ENCODE results near the gene CTNS. TPM values are rescaled to one million over a fixed set of nuclear protein-coding genes. Genes with fewer than 3 reads are reported as not detected.
A peak's percentile ranks its signal among the peaks of the same experiment; 100 is the strongest.

CTNS gene
- polyA plus RNA-seq, 4 donors = 5.4 to 19.7 (median 7.0) TPM

DNA sequence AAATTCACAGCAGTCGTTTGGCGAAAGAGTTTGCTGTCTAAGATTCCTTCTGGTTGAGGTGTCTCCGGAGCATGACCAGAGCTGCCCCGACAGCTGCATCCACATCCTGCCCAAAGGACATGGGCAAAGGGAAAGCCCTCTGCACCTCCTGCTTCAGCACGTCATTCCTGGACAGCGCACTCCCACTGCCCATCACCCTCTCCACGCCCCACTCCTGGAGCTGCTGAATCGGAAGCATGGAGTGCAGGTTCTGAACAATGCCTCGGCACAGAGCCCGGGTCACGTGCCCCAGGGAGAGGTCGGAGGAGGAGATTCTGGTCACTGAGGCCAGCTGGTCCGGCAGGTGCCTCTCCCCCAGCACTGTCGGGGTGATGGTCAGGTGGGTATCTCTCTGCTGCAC is 26.0 kb upstream of the CTNS start:
- no peak overlapping the region for H3K27ac ChIP-seq (ENCODE audit: low read depth in 1 of 3, low read length in 2 of 3)
- FAIRE-seq = no peak
- H3K36me3 ChIP-seq (ENCODE audit: control insufficient read depth in 3 of 3, insufficient read depth in 2 of 3, low read depth in 1 of 3, low read length in 3 of 3) = peaks cover 10 to 86% (median 24%) of the 10 kb centered on the region in 3 donors
- H3K4me3 ChIP-seq (ENCODE audit: low read depth in 1 of 3, low read length in 3 of 3) = no peak overlapping the region
- 91 to 94% (median 91%) methylated on average over 14 of the region's 14 CpGs for WGBS, 3 donors
- no peaks in the 10 kb centered on the region for H3K27me3 ChIP-seq (ENCODE audit: control insufficient read depth in 3 of 3, insufficient read depth in 3 of 3, low read length in 3 of 3)
- no peaks in the 10 kb centered on the region for H3K9me3 ChIP-seq (ENCODE audit: control insufficient read depth in 2 of 2, insufficient read depth in 1 of 2, low read depth in 1 of 2, low read length in 1 of 2)
- DNase-seq = no peak
- no peaks in the 10 kb centered on the region for H3K4me1 ChIP-seq (ENCODE audit: control insufficient read depth in 3 of 3, insufficient read depth in 2 of 3, low read depth in 1 of 3, low read length in 2 of 3)

DNA sequence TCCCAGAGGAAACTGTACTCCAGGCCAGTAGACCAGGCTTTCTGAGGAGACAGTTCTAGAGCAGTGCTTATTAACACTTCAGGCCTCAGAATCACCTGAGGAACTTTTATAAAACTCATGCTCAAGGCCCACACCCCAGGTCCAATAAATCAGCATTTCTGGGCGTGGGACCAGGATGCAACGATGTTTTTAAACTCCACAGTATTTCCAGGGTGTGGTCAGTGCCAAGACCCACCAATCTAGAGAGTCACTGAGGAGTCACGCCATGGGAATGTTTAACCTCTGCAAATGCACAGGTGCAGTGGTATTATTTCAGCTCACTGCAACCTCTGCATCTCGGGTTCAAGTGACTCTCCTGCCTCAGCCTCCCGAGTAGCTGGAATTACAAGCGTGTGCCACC is 23.4 kb upstream of the CTNS start:
- no peak for FAIRE-seq
- H3K27ac ChIP-seq (ENCODE audit: low read depth in 1 of 3, low read length in 2 of 3) = no peak overlapping the region
- DNase-seq = peak in 1 of 2 donors; percentile 52
- peaks cover 14 to 81% (median 34%) of the 10 kb centered on the region in 3 donors for H3K36me3 ChIP-seq (ENCODE audit: control insufficient read depth in 3 of 3, insufficient read depth in 2 of 3, low read depth in 1 of 3, low read length in 3 of 3)
- no peaks in the 10 kb centered on the region for H3K27me3 ChIP-seq (ENCODE audit: control insufficient read depth in 3 of 3, insufficient read depth in 3 of 3, low read length in 3 of 3)
- no peaks in the 10 kb centered on the region for H3K4me1 ChIP-seq (ENCODE audit: control insufficient read depth in 3 of 3, insufficient read depth in 2 of 3, low read depth in 1 of 3, low read length in 2 of 3)
- H3K4me3 ChIP-seq (ENCODE audit: low read depth in 1 of 3, low read length in 3 of 3) = no peak overlapping the region
- WGBS, 3 donors = 73 to 84% (median 78%) methylated on average over 6 of the region's 6 CpGs
- H3K9me3 ChIP-seq (ENCODE audit: control insufficient read depth in 2 of 2, insufficient read depth in 1 of 2, low read depth in 1 of 2, low read length in 1 of 2) = peaks cover 0 to 4% of the 10 kb centered on the region in 2 donors

DNA sequence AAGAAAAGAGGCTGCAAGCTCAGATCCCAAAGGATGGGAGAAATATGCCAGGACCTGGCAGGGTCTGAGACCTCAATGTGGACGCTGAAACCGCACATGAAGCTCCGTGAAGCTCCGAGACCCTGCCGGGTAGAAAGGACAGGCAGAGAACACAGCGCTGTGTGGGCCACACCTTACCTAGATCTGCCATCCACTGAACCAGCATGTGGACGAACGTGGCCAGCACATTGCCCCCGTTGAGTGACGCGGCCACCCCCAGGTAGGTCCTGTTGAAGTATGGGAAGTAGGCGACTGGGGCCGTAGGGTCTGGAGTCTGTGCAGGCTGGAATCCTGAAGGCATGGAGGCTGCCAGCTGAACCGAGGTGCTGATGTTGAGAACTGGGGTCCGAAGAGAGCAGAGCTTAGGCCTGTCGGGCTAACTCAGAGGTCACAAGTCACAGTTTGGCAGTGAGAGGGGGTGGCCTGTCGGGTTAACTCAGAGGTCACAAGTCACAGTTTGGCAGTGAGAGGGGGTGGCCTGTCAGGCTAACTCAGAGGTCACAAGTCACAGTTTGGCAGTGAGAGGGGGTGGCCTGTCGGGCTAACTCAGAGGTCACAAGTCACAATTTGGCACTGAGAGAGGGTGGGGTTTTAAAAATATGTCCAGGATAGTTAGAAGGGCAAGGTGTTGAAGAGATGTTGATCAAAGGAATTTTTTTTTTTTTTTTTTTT is 21.2 kb upstream of the CTNS start:
- peaks cover 16 to 76% (median 34%) of the 10 kb centered on the region in 3 donors for H3K36me3 ChIP-seq (ENCODE audit: control insufficient read depth in 3 of 3, insufficient read depth in 2 of 3, low read depth in 1 of 3, low read length in 3 of 3)

DNA sequence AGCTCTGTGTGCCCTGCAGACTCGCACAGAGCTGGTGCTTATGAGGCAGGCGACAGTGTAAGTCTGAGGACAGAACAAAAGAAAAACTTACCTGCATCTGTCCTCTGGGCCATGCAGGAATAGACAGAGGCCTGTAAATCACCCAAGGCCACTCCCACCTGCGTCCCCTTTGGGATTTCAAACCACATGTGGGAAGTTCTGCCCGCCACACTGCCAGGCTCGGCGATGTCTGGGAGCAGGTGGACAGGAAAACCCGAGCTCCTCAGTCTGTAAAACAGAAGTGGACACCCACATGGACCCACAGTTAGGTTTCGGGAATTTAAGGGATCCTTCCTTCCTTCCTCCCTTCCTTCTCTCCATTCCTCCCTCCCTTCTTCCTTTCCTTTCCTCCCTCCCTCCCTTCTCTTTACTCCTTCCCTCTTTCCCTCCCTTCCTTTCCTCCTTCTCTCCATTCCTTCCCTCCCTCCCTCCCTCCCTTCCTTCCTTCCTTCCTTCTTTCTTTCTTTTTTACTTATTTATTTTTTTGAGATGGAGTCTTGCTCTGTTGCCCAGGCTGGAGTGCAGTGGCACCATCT is 15.3 kb upstream of the CTNS start:
- no peaks in the 10 kb centered on the region for H3K4me1 ChIP-seq (ENCODE audit: control insufficient read depth in 3 of 3, insufficient read depth in 2 of 3, low read depth in 1 of 3, low read length in 2 of 3)
- no peaks in the 10 kb centered on the region for H3K27me3 ChIP-seq (ENCODE audit: control insufficient read depth in 3 of 3, insufficient read depth in 3 of 3, low read length in 3 of 3)
- H3K27ac ChIP-seq (ENCODE audit: low read depth in 1 of 3, low read length in 2 of 3) = no peak overlapping the region
- H3K36me3 ChIP-seq (ENCODE audit: control insufficient read depth in 3 of 3, insufficient read depth in 2 of 3, low read depth in 1 of 3, low read length in 3 of 3) = peaks cover 21 to 69% (median 37%) of the 10 kb centered on the region in 3 donors
- FAIRE-seq (no peak), DNase-seq (no peak)
- whole genome bisulfite sequencing, 3 donors = 94 to 98% (median 96%) methylated on average over 8 of the region's 8 CpGs
- no peak overlapping the region for H3K4me3 ChIP-seq (ENCODE audit: low read depth in 1 of 3, low read length in 3 of 3)
- peaks cover 0 to 12% of the 10 kb centered on the region in 2 donors for H3K9me3 ChIP-seq (ENCODE audit: control insufficient read depth in 2 of 2, insufficient read depth in 1 of 2, low read depth in 1 of 2, low read length in 1 of 2)

More for the DNA sequence above, 21.2 kb upstream of the CTNS start:
- FAIRE-seq (no peak), DNase-seq (no peak)
- Histone ChIP-seq H3K27ac (ENCODE audit: low read depth in 1 of 3, low read length in 2 of 3) (no peak overlapping the region), H3K9me3 (ENCODE audit: control insufficient read depth in 2 of 2, insufficient read depth in 1 of 2, low read depth in 1 of 2, low read length in 1 of 2) (peaks cover 0 to 12% of the 10 kb centered on the region in 2 donors), H3K27me3 (ENCODE audit: control insufficient read depth in 3 of 3, insufficient read depth in 3 of 3, low read length in 3 of 3) (no peaks in the 10 kb centered on the region), H3K4me3 (ENCODE audit: low read depth in 1 of 3, low read length in 3 of 3) (no peak overlapping the region), H3K4me1 (ENCODE audit: control insufficient read depth in 3 of 3, insufficient read depth in 2 of 3, low read depth in 1 of 3, low read length in 2 of 3) (no peaks in the 10 kb centered on the region)
- 96 to 98% (median 97%) methylated on average over 18 of the region's 18 CpGs for WGBS, 3 donors

DNA sequence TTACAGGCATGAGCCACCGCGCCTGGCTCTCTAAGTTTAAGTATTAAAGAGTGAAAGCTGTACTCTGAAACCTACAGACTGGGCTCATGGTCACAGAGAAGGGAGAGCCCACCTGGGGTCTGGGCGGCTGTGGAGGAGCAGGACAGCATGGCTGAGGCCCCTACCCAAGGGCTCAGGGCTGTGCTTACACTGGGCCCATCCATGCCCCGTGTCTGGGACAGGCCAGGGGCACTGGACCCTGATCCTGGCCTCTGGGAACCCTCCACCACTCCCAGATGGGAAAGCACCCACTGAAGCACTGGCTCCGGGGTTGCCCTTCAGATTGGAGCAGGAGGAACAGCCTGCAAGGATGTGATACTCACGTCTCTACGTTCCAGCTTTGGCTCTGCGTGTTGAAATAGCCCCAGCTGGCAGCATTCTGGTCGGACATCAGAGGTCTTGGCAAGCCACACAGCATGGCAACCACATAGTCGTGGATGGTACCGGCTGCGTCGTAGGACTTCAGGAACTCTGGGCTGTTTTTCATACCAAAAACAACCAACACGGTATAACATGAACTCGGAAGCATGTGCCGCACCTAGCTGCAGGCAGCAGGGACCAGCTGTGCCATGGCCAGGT is 13.5 kb upstream of the CTNS start:
- 96% methylated on average over 16 of the region's 16 CpGs for WGBS, 3 donors
- no peak overlapping the region for H3K27ac ChIP-seq (ENCODE audit: low read depth in 1 of 3, low read length in 2 of 3)
- no peaks in the 10 kb centered on the region for H3K4me1 ChIP-seq (ENCODE audit: control insufficient read depth in 3 of 3, insufficient read depth in 2 of 3, low read depth in 1 of 3, low read length in 2 of 3)
- FAIRE-seq (no peak), DNase-seq (no peak)
- no peak overlapping the region for H3K4me3 ChIP-seq (ENCODE audit: low read depth in 1 of 3, low read length in 3 of 3)
- no peaks in the 10 kb centered on the region for H3K27me3 ChIP-seq (ENCODE audit: control insufficient read depth in 3 of 3, insufficient read depth in 3 of 3, low read length in 3 of 3)
- H3K9me3 ChIP-seq (ENCODE audit: control insufficient read depth in 2 of 2, insufficient read depth in 1 of 2, low read depth in 1 of 2, low read length in 1 of 2) = peaks cover 0 to 7% of the 10 kb centered on the region in 2 donors
- H3K36me3 ChIP-seq (ENCODE audit: control insufficient read depth in 3 of 3, insufficient read depth in 2 of 3, low read depth in 1 of 3, low read length in 3 of 3) = peaks cover 17 to 71% (median 33%) of the 10 kb centered on the region in 3 donors

DNA sequence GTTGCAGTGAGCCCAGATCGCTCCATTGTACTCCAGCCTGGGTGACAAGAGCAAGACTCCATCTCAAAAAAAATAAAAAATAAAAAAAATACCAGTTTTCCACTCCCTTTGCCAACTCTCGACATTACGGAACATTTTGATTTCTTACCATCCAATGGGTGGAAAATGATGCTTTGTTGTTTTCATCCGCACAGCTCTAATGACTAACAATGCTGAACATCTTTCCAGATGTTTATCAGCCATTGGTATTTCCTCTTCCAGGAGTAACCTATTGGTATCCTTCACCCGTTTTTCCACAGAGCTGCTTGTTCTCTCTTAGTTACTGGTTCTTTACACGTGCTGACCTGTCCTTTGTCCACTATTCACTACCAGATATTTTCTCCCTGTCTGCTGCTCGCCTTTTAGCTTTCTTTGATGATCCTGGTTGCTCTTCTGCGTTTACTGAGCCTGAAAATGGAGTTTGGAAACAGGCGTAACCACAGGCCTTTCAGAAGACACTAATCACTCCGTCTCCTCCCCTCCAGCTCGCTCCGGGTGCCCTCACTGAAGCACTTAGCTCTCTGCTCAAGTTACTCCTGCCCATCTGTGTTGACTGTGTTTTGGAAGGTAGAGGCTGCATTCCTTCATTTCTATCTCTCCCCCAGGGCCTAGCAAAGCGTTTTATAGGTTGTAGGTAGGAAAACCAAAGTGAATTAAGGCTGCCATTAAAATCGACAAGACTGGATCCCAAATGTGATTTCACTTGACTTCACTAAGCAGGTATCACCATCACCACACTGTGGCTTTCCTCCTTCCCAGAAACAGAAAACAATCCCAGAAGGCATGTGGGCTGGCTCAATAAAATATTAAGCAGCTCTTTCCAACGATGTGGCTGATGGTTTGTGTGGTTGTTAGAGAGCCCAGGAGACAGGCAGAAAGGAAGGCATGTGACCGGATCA is 9.5 kb upstream of the CTNS start:
- FAIRE-seq (no peak), DNase-seq (no peak)
- Histone ChIP-seq H3K4me1 (ENCODE audit: control insufficient read depth in 3 of 3, insufficient read depth in 2 of 3, low read depth in 1 of 3, low read length in 2 of 3) (no peaks in the 10 kb centered on the region), H3K27me3 (ENCODE audit: control insufficient read depth in 3 of 3, insufficient read depth in 3 of 3, low read length in 3 of 3) (no peaks in the 10 kb centered on the region), H3K36me3 (ENCODE audit: control insufficient read depth in 3 of 3, insufficient read depth in 2 of 3, low read depth in 1 of 3, low read length in 3 of 3) (peaks cover 9 to 73% (median 30%) of the 10 kb centered on the region in 3 donors), H3K9me3 (ENCODE audit: control insufficient read depth in 2 of 2, insufficient read depth in 1 of 2, low read depth in 1 of 2, low read length in 1 of 2) (no peaks in the 10 kb centered on the region), H3K4me3 (ENCODE audit: low read depth in 1 of 3, low read length in 3 of 3) (no peak overlapping the region), H3K27ac (ENCODE audit: low read depth in 1 of 3, low read length in 2 of 3) (no peak overlapping the region)
- 76 to 90% (median 89%) methylated on average over 16 of the region's 16 CpGs for WGBS, 3 donors

DNA sequence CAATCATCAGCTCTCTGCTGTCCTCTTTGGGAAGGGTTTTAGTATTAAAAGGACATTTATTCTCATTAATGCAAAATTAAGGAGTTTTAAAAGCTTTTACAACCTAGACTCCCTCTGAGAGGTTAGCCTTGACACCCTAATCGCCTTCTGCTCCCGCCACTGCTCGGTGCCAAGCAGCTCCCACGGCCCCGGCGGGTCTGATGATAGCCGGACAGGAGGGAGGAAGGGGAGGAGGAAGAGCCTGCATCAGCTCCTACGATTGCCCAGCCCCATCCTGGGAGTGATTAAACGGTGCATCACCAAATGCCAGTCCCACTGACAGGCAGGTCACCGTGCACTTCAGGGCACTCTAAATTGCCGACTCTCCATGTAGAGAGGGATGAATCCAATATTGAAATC is 8.8 kb upstream of the CTNS start:
- Histone ChIP-seq H3K9me3 (ENCODE audit: control insufficient read depth in 2 of 2, insufficient read depth in 1 of 2, low read depth in 1 of 2, low read length in 1 of 2) (no peaks in the 10 kb centered on the region), H3K4me3 (ENCODE audit: low read depth in 1 of 3, low read length in 3 of 3) (no peak overlapping the region), H3K27me3 (ENCODE audit: control insufficient read depth in 3 of 3, insufficient read depth in 3 of 3, low read length in 3 of 3) (no peaks in the 10 kb centered on the region), H3K36me3 (ENCODE audit: control insufficient read depth in 3 of 3, insufficient read depth in 2 of 3, low read depth in 1 of 3, low read length in 3 of 3) (peaks cover 8 to 71% (median 27%) of the 10 kb centered on the region in 3 donors), H3K27ac (ENCODE audit: low read depth in 1 of 3, low read length in 2 of 3) (no peak overlapping the region), H3K4me1 (ENCODE audit: control insufficient read depth in 3 of 3, insufficient read depth in 2 of 3, low read depth in 1 of 3, low read length in 2 of 3) (no peaks in the 10 kb centered on the region)
- FAIRE-seq (no peak), DNase-seq (no peak)
- 92 to 95% (median 94%) methylated on average over 11 of the region's 11 CpGs for WGBS, 3 donors

DNA sequence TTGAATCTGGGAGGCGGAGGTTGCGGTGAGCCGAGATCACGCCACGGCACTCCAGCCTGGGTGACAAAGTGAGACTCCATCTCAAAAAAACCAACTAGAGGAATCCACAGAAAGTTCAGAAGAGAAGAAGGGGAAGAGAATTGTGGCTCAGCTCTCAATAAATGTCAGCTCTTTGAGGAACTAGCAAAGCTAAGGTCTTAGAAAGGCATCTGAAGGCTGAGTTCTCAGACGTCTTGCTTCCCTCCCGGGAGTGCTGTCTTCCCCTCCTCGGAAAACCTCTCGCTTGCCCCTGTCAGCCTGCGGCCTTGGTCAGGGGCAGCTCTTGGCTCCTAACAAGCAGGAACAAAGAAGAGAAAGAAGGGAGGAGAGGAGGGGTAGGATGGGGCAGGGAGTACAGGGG is 5.8 kb upstream of the CTNS start:
- no peak overlapping the region for H3K27ac ChIP-seq (ENCODE audit: low read depth in 1 of 3, low read length in 2 of 3)
- H3K9me3 ChIP-seq (ENCODE audit: control insufficient read depth in 2 of 2, insufficient read depth in 1 of 2, low read depth in 1 of 2, low read length in 1 of 2) = no peaks in the 10 kb centered on the region
- FAIRE-seq (no peak), DNase-seq (no peak)
- H3K36me3 ChIP-seq (ENCODE audit: control insufficient read depth in 3 of 3, insufficient read depth in 2 of 3, low read depth in 1 of 3, low read length in 3 of 3) = peaks cover 3 to 60% (median 17%) of the 10 kb centered on the region in 3 donors
- peaks cover 0 to 2% (median 0%) of the 10 kb centered on the region in 3 donors for H3K4me1 ChIP-seq (ENCODE audit: control insufficient read depth in 3 of 3, insufficient read depth in 2 of 3, low read depth in 1 of 3, low read length in 2 of 3)
- H3K27me3 ChIP-seq (ENCODE audit: control insufficient read depth in 3 of 3, insufficient read depth in 3 of 3, low read length in 3 of 3) = no peaks in the 10 kb centered on the region
- no peak overlapping the region for H3K4me3 ChIP-seq (ENCODE audit: low read depth in 1 of 3, low read length in 3 of 3)
- 90 to 95% (median 94%) methylated on average over 10 of the region's 10 CpGs for WGBS, 3 donors
